CD4-positive, alpha-beta T cell treated with Interleukin-4 for 1 hour (primary cell): ENCODE data around the gene USP54.
A peak's percentile ranks its signal among the peaks of the same experiment; 100 is the strongest.
"Not testable (repeated sequence)": the region's sequence is repeated elsewhere in the genome, so short reads cannot be mapped to it uniquely, and the experiment has no call there.

Experiments
- DNase-seq, 2 donors: peaks; one replicate each; pipeline ENCODE4 v3.0.0-alpha.2; 2020 to 2022

Gene USP54

GRCh38 chr10:73590881-73591799 lies at the start of gene USP54:
TSS of gene USP54 (minus strand) at chr10:73591342. CDS start at chr10:73575658, 15,684 bp downstream.
- DNase-seq = peak in 1 of 2 donors; percentile 52

GRCh38 chr10:73639286-73639685 lies 48.1 kb upstream of the USP54 start:
- DNase-seq = no peak

- DNase-seq = no peak
Observed at GRCh38 chr10:73635781-73636180, 44.6 kb upstream of the USP54 start.

- no peak for DNase-seq
Observed at GRCh38 chr10:73634421-73634820, 43.3 kb upstream of the USP54 start.

- no peak for DNase-seq
Observed at GRCh38 chr10:73629165-73629564, 38.0 kb upstream of the USP54 start.

- DNase-seq = no peak
Observed at GRCh38 chr10:73628405-73628804, 37.3 kb upstream of the USP54 start.

- DNase-seq = no peak
Observed at GRCh38 chr10:73627300-73627699, 36.2 kb upstream of the USP54 start.

- peak; percentile 97 for DNase-seq
Observed at GRCh38 chr10:73625884-73626752, 35.0 kb upstream of the USP54 start.

GRCh38 chr10:73625004-73625883 lies 34.1 kb upstream of the USP54 start:
- DNase-seq = peak in 1 of 2 donors; percentile 50

GRCh38 chr10:73623056-73623455 lies 31.9 kb upstream of the USP54 start:
- DNase-seq = no peak

- DNase-seq = not testable (repeated sequence)
Observed at GRCh38 chr10:73620974-73621373, 29.8 kb upstream of the USP54 start.

GRCh38 chr10:73617143-73617542 lies 26.0 kb upstream of the USP54 start:
- DNase-seq = not testable (repeated sequence)

GRCh38 chr10:73614720-73615119 lies 23.6 kb upstream of the USP54 start:
- DNase-seq = no peak

GRCh38 chr10:73609116-73609515 lies 18.0 kb upstream of the USP54 start:
- no peak for DNase-seq

- no peak for DNase-seq
Observed at GRCh38 chr10:73601486-73601921, 10.4 kb upstream of the USP54 start.

GRCh38 chr10:73597346-73597745 lies 6.2 kb upstream of the USP54 start:
- no peak for DNase-seq

- DNase-seq = no peak
Observed at GRCh38 chr10:73593812-73594211, 2.7 kb upstream of the USP54 start.

GRCh38 chr10:73593110-73593509 lies 2.0 kb upstream of the USP54 start:
- DNase-seq = no peak

- DNase-seq = peak; percentile 28 to 29
Observed at GRCh38 chr10:73591935-73592699, 975 bp upstream of the USP54 start.

GRCh38 chr10:73589563-73590126 lies 1.5 kb downstream of the USP54 start:
- DNase-seq = no peak

- no peak for DNase-seq
Observed at GRCh38 chr10:73588656-73589055, 2.5 kb downstream of the USP54 start.
